GM18907 (cell line): ENCODE data around the gene C1orf35.

Experiments used
- ATAC-seq: cut with Tn5 transposase; IDR thresholded peaks from one replicate; pipeline ENCODE4 v1.9.1; 2021; ENCODE audit warnings: mild to moderate bottlenecking, moderate library complexity; ENCODE audit not compliant: unreplicated experiment

Gene C1orf35

DNA sequence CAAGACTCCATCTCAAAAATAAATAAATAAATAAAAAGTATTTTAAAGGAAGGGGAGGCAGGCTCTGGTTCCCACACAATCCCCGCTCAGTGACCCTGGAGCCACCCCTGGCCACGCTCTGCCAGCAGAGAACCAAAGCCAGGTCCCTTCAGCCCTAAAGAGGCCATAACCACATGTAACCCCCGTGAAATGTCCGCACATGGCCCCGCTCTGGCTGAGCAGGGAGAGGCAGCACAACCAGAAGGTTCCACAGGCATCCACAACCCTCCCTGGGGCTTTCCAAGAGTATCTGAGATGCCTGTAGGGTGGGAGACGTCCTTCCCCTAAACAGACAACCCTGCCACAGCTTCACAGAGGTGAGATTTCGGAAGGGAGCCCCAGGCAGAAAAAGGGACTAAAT is 22.0 kb downstream of the C1orf35 start:
- ATAC-seq: no peak

GRCh38 chr1:228079601-228080263 is 23.4 kb downstream of the C1orf35 start:
- no peak for ATAC-seq

- no peak for ATAC-seq
Measured at GRCh38 chr1:228079013-228079412, 24.1 kb downstream of the C1orf35 start.

DNA sequence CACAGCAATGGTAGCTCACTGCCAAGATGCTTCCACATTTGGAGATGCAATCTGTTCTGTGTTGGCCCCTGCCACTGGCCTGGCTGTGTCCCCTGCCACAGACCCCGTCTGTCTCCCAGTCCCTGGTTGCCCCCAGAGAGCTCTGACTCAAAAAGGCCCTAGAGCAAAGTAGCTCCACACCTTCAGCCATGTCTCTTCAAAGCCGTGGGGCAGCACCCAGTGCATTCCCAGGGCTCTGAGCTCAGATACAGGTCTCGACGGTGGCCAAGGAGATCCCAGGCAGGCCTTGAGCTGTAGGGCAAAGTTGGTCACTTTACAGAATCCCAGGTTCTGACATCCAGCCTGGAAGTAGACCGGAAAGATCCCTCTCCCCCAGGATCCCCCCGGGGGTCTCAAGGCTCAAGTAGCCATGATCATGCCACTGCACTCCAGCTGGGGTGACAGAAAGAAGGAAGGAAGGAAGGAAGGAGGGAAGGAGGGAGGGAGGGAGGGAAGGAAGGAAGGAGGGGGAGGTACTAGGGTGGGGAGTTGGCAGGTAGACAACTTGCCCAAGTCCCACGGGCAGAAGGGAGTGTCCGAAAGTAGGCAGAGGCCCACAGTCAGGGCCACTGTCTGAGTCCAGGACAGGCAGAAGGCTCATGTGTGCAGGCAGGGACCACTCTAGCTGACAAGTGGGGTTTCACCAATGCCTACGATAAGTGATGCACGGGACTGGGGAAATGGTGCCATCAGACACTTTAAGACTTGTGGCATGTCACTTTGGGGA is 25.4 kb downstream of the C1orf35 start:
- no peak for ATAC-seq

GRCh38 chr1:228076796-228077430 is 26.2 kb downstream of the C1orf35 start:
- ATAC-seq: no peak

GRCh38 chr1:228075801-228076271 is 27.3 kb downstream of the C1orf35 start:
- no peak for ATAC-seq

DNA sequence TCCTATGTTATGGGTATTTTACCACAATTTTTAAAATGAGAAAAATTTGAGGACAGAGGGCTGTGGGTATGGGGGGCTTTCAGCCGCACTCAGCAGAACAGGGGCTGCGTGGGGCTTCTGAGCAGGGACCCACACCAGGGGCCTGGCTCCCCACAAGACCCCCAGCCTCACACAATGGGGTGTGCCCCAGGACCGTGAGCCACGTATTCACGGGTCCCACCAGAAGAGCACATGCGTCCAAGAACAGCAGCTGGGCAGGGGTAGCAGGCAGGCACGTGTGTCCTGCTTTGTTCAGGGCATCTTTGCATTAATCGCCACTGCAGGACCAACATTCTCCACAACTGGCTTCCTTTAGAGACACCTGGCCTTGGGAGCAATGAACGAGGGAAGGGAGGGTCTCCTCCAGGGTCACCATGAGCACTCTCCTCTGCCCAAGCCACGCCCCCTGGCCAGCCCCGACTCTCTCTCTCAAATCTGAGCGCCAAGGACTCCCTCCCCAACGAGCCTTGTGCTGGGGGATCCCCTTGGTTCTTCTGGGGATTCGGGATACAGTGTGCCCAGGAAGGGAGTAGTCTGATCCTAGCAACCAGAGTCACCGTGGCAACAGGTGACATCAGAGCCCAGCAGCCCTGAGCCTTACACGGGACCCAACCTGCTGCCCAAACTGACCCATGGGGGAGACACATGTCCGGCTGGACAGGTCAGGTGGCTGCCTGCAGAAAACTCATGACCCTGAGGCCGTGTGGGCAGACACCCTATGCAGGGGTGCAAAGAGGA is 28.0 kb downstream of the C1orf35 start:
- no peak for ATAC-seq

- ATAC-seq: no peak
Measured at GRCh38 chr1:228073857-228074545, 29.1 kb downstream of the C1orf35 start.

DNA sequence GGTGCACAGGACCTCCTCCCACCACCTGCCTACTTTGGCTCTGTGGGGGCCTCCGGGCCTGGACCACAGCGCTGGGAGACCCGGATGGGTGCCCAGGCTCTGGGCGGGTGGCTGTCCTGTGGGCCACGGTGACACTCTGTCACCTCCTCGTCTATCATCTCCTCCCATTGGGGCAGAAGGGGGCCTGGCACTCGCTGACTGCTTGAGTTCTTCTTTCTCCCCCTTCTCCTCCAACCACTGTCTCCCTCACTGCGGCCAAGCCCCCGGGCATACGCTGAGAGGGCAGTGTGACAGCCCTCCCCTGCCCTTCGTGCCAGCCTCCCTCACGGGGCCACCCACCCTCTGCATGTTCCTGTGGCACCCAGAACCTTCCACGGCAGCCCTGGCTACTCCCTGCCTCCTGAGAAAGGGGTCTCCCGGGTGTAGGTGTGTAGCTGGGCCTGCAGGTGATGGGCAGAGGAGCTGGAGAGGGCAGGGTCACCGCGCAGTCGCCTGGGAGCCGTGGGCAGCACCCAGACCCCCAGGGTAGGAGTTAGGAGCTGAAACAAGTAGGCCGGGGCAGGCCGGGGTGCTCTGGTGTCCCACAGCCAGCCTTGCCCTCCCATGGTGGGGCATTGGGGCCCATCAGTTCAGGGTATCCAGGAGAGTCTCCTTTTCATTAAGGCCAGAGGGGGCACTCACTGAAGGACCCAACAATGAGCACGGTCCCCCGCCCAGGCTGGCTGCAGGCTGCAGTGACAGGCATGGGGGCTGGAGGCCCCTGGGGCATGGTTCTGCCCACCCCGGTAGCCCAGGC is 29.9 kb downstream of the C1orf35 start:
- no peak for ATAC-seq

GRCh38 chr1:228072658-228073043 is 30.5 kb downstream of the C1orf35 start:
- ATAC-seq: no peak

DNA sequence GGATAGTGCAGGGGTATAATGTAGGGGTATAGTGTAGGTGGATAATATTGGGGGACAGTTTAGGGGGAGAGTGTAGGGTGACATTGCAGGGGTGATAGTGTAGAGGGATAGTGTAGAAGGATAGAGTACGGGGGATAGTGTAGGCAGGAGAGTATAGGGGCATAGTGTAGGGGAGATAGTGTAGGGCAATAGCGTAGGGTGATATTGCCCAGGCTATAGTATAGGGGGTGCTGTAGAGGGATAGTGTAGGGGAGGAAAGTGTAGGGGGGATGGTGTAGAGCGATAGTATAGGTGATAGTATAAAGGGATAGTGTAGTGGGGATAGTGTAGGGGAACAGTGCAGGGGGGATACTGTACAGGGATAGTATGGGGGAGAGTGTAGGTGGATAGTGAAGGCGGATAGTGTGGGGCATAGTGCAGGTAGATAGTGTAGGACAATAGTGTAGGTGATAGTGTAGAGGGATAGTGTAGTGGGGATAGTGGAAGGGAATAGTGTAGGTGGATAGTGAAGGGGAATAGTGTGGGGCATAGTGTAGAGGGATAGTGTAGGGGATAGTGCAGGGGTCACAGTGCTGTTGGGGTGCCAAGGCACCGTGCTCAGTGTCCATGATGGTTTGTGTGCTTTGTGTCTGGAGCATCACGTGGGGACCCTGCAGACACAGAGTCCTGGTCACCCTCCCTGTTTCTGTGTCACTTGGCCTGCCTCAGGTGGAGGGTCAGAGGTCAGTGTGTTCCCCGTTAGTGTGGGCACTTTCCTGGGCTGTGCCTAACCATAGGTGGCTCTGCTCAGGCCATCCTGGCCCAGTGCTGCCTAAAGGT is 31.1 kb downstream of the C1orf35 start:
- ATAC-seq: no peak

DNA sequence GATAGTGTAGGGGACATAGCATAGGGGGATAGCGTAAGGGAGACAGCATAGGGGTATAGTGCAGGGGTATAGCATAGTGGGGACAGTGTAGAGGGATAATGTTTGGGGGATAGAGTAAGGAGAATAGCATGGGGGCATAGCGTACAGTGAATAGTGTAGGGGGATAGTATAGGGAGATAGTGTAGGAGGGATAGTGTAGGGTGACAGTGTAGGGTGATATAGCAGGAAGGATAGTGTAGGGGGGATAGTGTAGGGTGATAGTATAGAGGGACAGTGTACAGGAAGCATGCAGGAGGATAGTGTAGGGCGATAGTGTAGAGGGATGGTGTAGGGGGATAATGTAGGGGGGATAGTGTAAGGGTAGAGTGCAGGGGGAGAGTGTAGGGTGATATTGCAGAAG is 32.3 kb downstream of the C1orf35 start:
- ATAC-seq: no peak

- no peak for ATAC-seq
Measured at GRCh38 chr1:228070173-228070572, 33.0 kb downstream of the C1orf35 start.

DNA sequence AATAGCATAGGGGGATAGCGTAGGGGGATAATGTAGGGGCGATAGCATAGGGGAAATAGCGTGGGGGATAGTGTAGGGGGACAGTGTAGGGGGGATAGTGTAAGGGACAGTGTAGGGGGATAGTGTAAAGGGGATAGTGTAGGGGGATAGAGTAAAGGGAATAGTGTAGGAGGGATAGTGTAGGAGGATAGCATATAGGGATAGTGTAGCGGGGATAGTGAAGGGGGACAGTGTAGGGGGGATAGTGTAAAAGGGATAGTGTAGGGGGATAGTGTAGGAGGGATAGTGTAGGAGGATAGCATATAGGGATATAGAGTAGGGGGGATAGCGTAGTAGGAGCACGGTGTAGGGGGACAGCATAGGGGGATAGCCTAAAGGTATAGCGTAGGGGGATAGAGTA is 34.8 kb downstream of the C1orf35 start:
- no peak for ATAC-seq

- ATAC-seq: no peak
Measured at GRCh38 chr1:228066891-228067654, 36.1 kb downstream of the C1orf35 start.

GRCh38 chr1:228066416-228066815 is 36.7 kb downstream of the C1orf35 start:
- no peak for ATAC-seq

GRCh38 chr1:228065543-228066347 is 37.4 kb downstream of the C1orf35 start:
- ATAC-seq: no peak
